Karpas-422 (cell line): ENCODE measurements around the gene TMEM132C. TPM values are rescaled to one million over a fixed set of nuclear protein-coding genes. Genes with fewer than 3 reads are reported as not detected.

Experiments used
- DNase-seq: peaks from one replicate; pipeline ENCODE4 v3.0.0-alpha.2; 2015
- H2AFZ ChIP-seq: fragments of 200-600 bp; sonication (generic); 2 replicates; pipeline ENCODE4 v1.6.1; 2014; ENCODE audit warnings: antibody characterized with exemption, low read length, mixed read lengths
- H3K27ac ChIP-seq: fragments of 200-600 bp; sonication (generic); 2 replicates; pipeline ENCODE4 v1.5.1; 2014; ENCODE audit warnings: mild to moderate bottlenecking, low read length, moderate library complexity
- H3K27me3 ChIP-seq: fragments of 200-600 bp; sonication (generic); 2 replicates; pipeline ENCODE4 v1.6.1; 2014; ENCODE audit warnings: low read length, mixed read lengths
- H3K36me3 ChIP-seq: fragments of 200-600 bp; sonication (generic); 2 replicates; pipeline ENCODE4 v1.6.1; 2014; ENCODE audit warnings: low read length, mixed read lengths; ENCODE audit not compliant: insufficient read depth
- H3K4me1 ChIP-seq: fragments of 200-600 bp; sonication (generic); 2 replicates; pipeline ENCODE4 v1.6.1; 2014; ENCODE audit warnings: mild to moderate bottlenecking, low read length, mixed read lengths
- H3K4me2 ChIP-seq: fragments of 200-600 bp; sonication (generic); 2 replicates; pipeline ENCODE4 v1.6.1; 2014; ENCODE audit warnings: low read length, low read depth, mild to moderate bottlenecking; ENCODE audit not compliant: poor library complexity, severe bottlenecking
- H3K4me3 ChIP-seq: fragments of 200-600 bp; sonication (generic); 2 replicates; pipeline ENCODE4 v1.5.1; 2014; ENCODE audit warnings: mild to moderate bottlenecking, antibody characterized with exemption, low read length, mixed read lengths
- H3K79me2 ChIP-seq: fragments of 200-600 bp; sonication (generic); 2 replicates; pipeline ENCODE4 v1.6.1; 2014; ENCODE audit warnings: mild to moderate bottlenecking, low read length, mixed read lengths
- H3K9ac ChIP-seq: fragments of 200-600 bp; sonication (generic); 2 replicates; pipeline ENCODE4 v1.6.0; 2014; ENCODE audit warnings: low read length
- H3K9me2 ChIP-seq: fragments of 200-600 bp; sonication (generic), shearing (Covaris generic); replicated peaks from 2 replicates; pipeline ENCODE4 v1.6.0; 2014; ENCODE audit warnings: mild to moderate bottlenecking, low read length, moderate library complexity; ENCODE audit not compliant: insufficient read depth
- H3K9me3 ChIP-seq: fragments of 300-700, 200-600 bp; sonication (generic); 2 replicates; pipeline ENCODE4 v1.6.1; 2014; ENCODE audit warnings: low read length, mixed read lengths
- H4K20me1 ChIP-seq: fragments of 200-600 bp; sonication (generic); 2 replicates; pipeline ENCODE4 v1.6.1; 2014; ENCODE audit warnings: mild to moderate bottlenecking, antibody characterized with exemption, low read length, low read depth; ENCODE audit not compliant: insufficient read depth
- total RNA-seq: library from RNA; depleted of rRNA; stranded (reverse); fragments of >200 nt; shearing (Covaris generic); gene quantifications from 2 replicates; pipeline ENCODE4 v1.2.3, GENCODE V29; 2014; ENCODE audit warnings: low replicate concordance

TMEM132C gene
- total RNA-seq, 1 experiment from 2014 or later = not detected

- H3K27me3 ChIP-seq = no peaks in the 10 kb centered on the region
- no peak overlapping the region for H3K4me3 ChIP-seq
- H3K27ac ChIP-seq = no peak overlapping the region
- DNase-seq = no peak
- no peaks in the 10 kb centered on the region for H3K9me3 ChIP-seq
- no peaks in the 10 kb centered on the region for H3K36me3 ChIP-seq
- H2AFZ ChIP-seq = no peak overlapping the region
- H3K9me2 ChIP-seq = no peaks in the 10 kb centered on the region
- no peak overlapping the region for H3K4me2 ChIP-seq
- H3K79me2 ChIP-seq = no peaks in the 10 kb centered on the region
- H3K9ac ChIP-seq = no peak overlapping the region
- no peaks in the 10 kb centered on the region for H3K4me1 ChIP-seq
- H4K20me1 ChIP-seq = no peaks in the 10 kb centered on the region
Measured at GRCh38 chr12:128267651-128268378, 845 bp downstream of the TMEM132C start.

DNA sequence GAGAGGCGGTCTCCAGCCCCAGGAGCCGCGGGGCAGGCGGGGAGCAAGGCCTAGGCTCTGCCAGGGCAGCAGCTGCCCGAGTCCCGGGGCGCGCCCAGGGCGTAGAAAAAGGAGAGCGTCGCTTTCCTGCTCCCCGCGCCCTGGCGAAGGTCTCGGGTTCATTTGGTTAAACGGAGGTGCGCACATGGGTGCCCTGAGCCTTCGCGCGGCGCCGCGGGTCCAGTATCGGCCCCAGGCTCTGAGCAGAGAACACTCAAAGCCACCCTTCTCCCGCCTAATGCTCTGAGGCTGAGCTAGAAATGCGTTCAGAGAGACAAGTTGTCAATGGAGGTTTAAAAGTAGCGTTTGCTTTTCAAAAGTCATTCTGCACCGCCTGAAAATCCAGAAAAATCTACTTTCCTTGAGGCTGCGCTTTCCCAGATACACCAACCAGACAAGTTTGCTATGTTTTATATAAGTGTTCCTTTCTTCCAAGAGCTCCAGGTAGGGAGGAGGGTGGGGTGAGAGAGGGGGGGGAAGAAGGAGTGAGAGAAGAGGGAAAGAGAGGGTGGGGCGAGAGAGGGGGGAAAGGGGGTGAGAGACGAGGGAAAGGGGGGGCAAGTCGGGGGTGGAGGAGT lies 1.5 kb downstream of the TMEM132C start:
- no peak overlapping the region for H2AFZ ChIP-seq
- no peak for DNase-seq
- H4K20me1 ChIP-seq = no peaks in the 10 kb centered on the region
- H3K36me3 ChIP-seq = no peaks in the 10 kb centered on the region
- no peaks in the 10 kb centered on the region for H3K4me1 ChIP-seq
- no peaks in the 10 kb centered on the region for H3K79me2 ChIP-seq
- H3K9me3 ChIP-seq = no peaks in the 10 kb centered on the region
- H3K9ac ChIP-seq = no peak overlapping the region
- no peak overlapping the region for H3K27ac ChIP-seq
- no peaks in the 10 kb centered on the region for H3K9me2 ChIP-seq
- H3K27me3 ChIP-seq = no peaks in the 10 kb centered on the region
- H3K4me3 ChIP-seq = no peak overlapping the region
- H3K4me2 ChIP-seq = no peak overlapping the region

- no peak overlapping the region for H3K4me3 ChIP-seq
- no peaks in the 10 kb centered on the region for H3K36me3 ChIP-seq
- H3K4me2 ChIP-seq = no peak overlapping the region
- H4K20me1 ChIP-seq = no peaks in the 10 kb centered on the region
- no peaks in the 10 kb centered on the region for H3K27me3 ChIP-seq
- H3K79me2 ChIP-seq = no peaks in the 10 kb centered on the region
- H3K9me2 ChIP-seq = no peaks in the 10 kb centered on the region
- H3K4me1 ChIP-seq = no peaks in the 10 kb centered on the region
- H3K27ac ChIP-seq = no peak overlapping the region
- H3K9ac ChIP-seq = no peak overlapping the region
- no peak overlapping the region for H2AFZ ChIP-seq
- H3K9me3 ChIP-seq = no peaks in the 10 kb centered on the region
- no peak for DNase-seq
Measured at GRCh38 chr12:128269181-128269591, 2.2 kb downstream of the TMEM132C start.

GRCh38 chr12:128276471-128276870 lies 9.5 kb downstream of the TMEM132C start:
- Histone ChIP-seq H3K9me3 (no peaks in the 10 kb centered on the region), H3K36me3 (no peaks in the 10 kb centered on the region), H3K79me2 (no peaks in the 10 kb centered on the region), H3K9me2 (no peaks in the 10 kb centered on the region), H3K4me2 (no peak overlapping the region), H3K27ac (no peak overlapping the region), H3K27me3 (no peaks in the 10 kb centered on the region), H3K4me3 (no peak overlapping the region), H2AFZ (no peak overlapping the region), H3K9ac (no peak overlapping the region), H4K20me1 (no peaks in the 10 kb centered on the region), H3K4me1 (no peaks in the 10 kb centered on the region)
- no peak for DNase-seq

DNA sequence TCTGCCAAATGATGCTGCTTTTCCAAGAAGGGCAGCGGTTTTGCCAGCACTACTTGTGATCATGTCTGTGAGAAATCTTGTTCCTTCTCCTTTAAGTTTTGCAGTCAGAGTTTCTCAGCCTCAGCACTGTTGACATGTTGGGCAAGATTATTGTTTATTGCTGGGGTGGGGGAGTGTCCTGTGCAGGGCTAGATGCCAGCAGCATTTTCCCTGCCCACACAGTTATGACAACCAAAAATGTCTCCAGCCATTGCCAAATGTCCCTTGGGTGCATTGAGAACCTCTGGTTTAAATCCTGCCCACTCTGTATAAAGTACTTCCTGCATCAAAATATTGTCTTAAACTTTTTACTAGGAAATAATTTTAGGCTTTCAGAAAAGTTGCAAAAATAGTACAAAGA lies 20.0 kb downstream of the TMEM132C start:
- no peaks in the 10 kb centered on the region for H3K27me3 ChIP-seq
- no peaks in the 10 kb centered on the region for H3K9me2 ChIP-seq
- no peaks in the 10 kb centered on the region for H4K20me1 ChIP-seq
- H3K36me3 ChIP-seq = no peaks in the 10 kb centered on the region
- no peak overlapping the region for H3K27ac ChIP-seq
- no peaks in the 10 kb centered on the region for H3K4me1 ChIP-seq
- no peak overlapping the region for H3K4me2 ChIP-seq
- H3K79me2 ChIP-seq = no peaks in the 10 kb centered on the region
- DNase-seq = no peak
- no peak overlapping the region for H2AFZ ChIP-seq
- H3K9ac ChIP-seq = no peak overlapping the region
- H3K9me3 ChIP-seq = no peaks in the 10 kb centered on the region
- no peak overlapping the region for H3K4me3 ChIP-seq

- Histone ChIP-seq H3K36me3 (no peaks in the 10 kb centered on the region), H4K20me1 (no peaks in the 10 kb centered on the region), H3K79me2 (no peaks in the 10 kb centered on the region), H3K4me1 (no peaks in the 10 kb centered on the region), H2AFZ (no peak overlapping the region), H3K27ac (no peak overlapping the region), H3K9me3 (no peaks in the 10 kb centered on the region), H3K4me2 (no peak overlapping the region), H3K9me2 (no peaks in the 10 kb centered on the region), H3K4me3 (no peak overlapping the region), H3K9ac (no peak overlapping the region), H3K27me3 (no peaks in the 10 kb centered on the region)
- DNase-seq = no peak
Measured at GRCh38 chr12:128288357-128288756, 21.4 kb downstream of the TMEM132C start.

DNA sequence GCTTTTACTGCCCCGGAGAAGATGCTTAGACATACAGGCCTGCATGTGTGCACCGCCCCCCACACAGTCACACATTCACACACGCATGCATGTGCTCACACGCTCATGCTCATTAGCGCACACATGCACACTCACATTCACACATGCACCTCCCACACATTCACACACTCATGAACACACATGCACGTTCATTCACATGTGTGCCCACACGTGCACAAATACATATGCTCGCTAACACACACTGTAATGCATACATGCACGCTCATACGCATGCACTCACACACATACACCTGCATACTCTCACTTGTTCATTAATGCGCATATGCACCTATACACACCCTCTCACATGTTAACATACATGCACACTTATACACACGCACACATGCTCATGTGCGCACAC lies 21.9 kb downstream of the TMEM132C start:
- Histone ChIP-seq H3K9me3 (no peaks in the 10 kb centered on the region), H3K4me1 (no peaks in the 10 kb centered on the region), H4K20me1 (no peaks in the 10 kb centered on the region), H3K9ac (no peak overlapping the region), H3K4me3 (no peak overlapping the region), H3K9me2 (no peaks in the 10 kb centered on the region), H3K79me2 (no peaks in the 10 kb centered on the region), H3K27me3 (no peaks in the 10 kb centered on the region), H3K36me3 (no peaks in the 10 kb centered on the region), H3K27ac (no peak overlapping the region), H3K4me2 (no peak overlapping the region), H2AFZ (no peak overlapping the region)
- DNase-seq = no peak

GRCh38 chr12:128290938-128291337 lies 24.0 kb downstream of the TMEM132C start:
- Histone ChIP-seq H4K20me1 (no peaks in the 10 kb centered on the region), H3K27me3 (no peaks in the 10 kb centered on the region), H3K27ac (no peak overlapping the region), H3K9ac (no peak overlapping the region), H3K4me3 (no peak overlapping the region), H2AFZ (no peak overlapping the region), H3K9me2 (no peaks in the 10 kb centered on the region), H3K36me3 (no peaks in the 10 kb centered on the region), H3K79me2 (no peaks in the 10 kb centered on the region), H3K9me3 (no peaks in the 10 kb centered on the region), H3K4me1 (no peaks in the 10 kb centered on the region), H3K4me2 (no peak overlapping the region)
- DNase-seq = no peak
